Measurements from ENCODE around the gene AIM2. TPM values are rescaled to one million over a fixed set of nuclear protein-coding genes. Genes with fewer than 3 reads are reported as not detected.
"Not testable (repeated sequence)": the region's sequence is repeated elsewhere in the genome, so short reads cannot be mapped to it uniquely, and the experiment has no call there.

AIM2 gene
- total RNA-seq, 1 experiment from 2014 or later, result not detected

- Histone ChIP-seq H3K36me3 (ENCODE audit: control insufficient read depth, insufficient read depth, low read length) (no peaks in the 10 kb centered on the region), H3K4me3 (ENCODE audit: low read depth in 2 of 2, low read length in 2 of 2) (no peak overlapping the region), H3K4me1 (ENCODE audit: control insufficient read depth, insufficient read depth, low read length) (no peaks in the 10 kb centered on the region), H3K27me3 (ENCODE audit: control insufficient read depth, insufficient read depth, low read length) (no peaks in the 10 kb centered on the region), H3K27ac (ENCODE audit: low read length) (no peak overlapping the region), H3K9me3 (ENCODE audit: control insufficient read depth, insufficient read depth, low read depth, low read length) (no peaks in the 10 kb centered on the region)
- in situ Hi-C loops (cut with HindIII; ENCODE audit: low pct_unique_long_range_greater_than_20kb, low sequenced_read_pairs), result no loop called here
- no TSS peak for BruUV-seq (replicated peaks)
- DNase-seq (ENCODE audit: low read depth, low spot score), result no peak
- intact Hi-C loops (cut with micrococcal nuclease; ENCODE audit: unreplicated experiment), result no loop called here
- no peak for ATAC-seq
- ChIA-PET POLR2A (no interaction called here), CTCF (no interaction called here)
- TF ChIP-seq SIN3A (IDR thresholded peaks at IDR 0.05; ENCODE audit: borderline replicate concordance, insufficient read depth, low read depth, low read length), result no peak
- no peak for TF ChIP-seq CTCF (IDR thresholded peaks at IDR 0.05)
- no peak for TF ChIP-seq TCF7L2 (IDR thresholded peaks at IDR 0.05; ENCODE audit: low read depth, low read length)
- TF ChIP-seq POLR2AphosphoS5 (IDR thresholded peaks at IDR 0.05; ENCODE audit: low read depth, low read length), result no peak
- TF ChIP-seq REST (IDR thresholded peaks at IDR 0.05; ENCODE audit: insufficient read depth in 1 of 2, low read depth in 2 of 2, low read length in 1 of 2), result no peak
Measured at GRCh38 chr1:159030311-159030710, 46.3 kb downstream of the AIM2 start.

- H3K4me1 ChIP-seq (ENCODE audit: control insufficient read depth, insufficient read depth, low read length); DNase-seq (ENCODE audit: low read depth, low spot score); intact Hi-C loops (cut with micrococcal nuclease; ENCODE audit: unreplicated experiment); in situ Hi-C loops (cut with HindIII; ENCODE audit: low pct_unique_long_range_greater_than_20kb, low sequenced_read_pairs); POLR2A ChIA-PET; H3K36me3 ChIP-seq (ENCODE audit: control insufficient read depth, insufficient read depth, low read length); H3K9me3 ChIP-seq (ENCODE audit: control insufficient read depth, insufficient read depth, low read depth, low read length); BruUV-seq (replicated peaks); ATAC-seq; CTCF ChIA-PET; H3K27ac ChIP-seq (ENCODE audit: low read length); H3K27me3 ChIP-seq (ENCODE audit: control insufficient read depth, insufficient read depth, low read length); H3K4me3 ChIP-seq (ENCODE audit: low read depth in 2 of 2, low read length in 2 of 2): not testable (repeated sequence)
Measured at GRCh38 chr1:159026841-159027240, 49.7 kb downstream of the AIM2 start.

- H3K4me1 ChIP-seq (ENCODE audit: control insufficient read depth, insufficient read depth, low read length), result no peaks in the 10 kb centered on the region
- no peak overlapping the region for H3K27ac ChIP-seq (ENCODE audit: low read length)
- ATAC-seq (no peak), DNase-seq (ENCODE audit: low read depth, low spot score) (no peak)
- in situ Hi-C loops (cut with HindIII; ENCODE audit: low pct_unique_long_range_greater_than_20kb, low sequenced_read_pairs), result no loop called here
- H3K9me3 ChIP-seq (ENCODE audit: control insufficient read depth, insufficient read depth, low read depth, low read length), result no peaks in the 10 kb centered on the region
- ChIA-PET POLR2A (no interaction called here), CTCF (no interaction called here)
- TF ChIP-seq CTCF (IDR thresholded peaks at IDR 0.05), result no peak
- no peak for TF ChIP-seq SIN3A (IDR thresholded peaks at IDR 0.05; ENCODE audit: borderline replicate concordance, insufficient read depth, low read depth, low read length)
- no peak for TF ChIP-seq REST (IDR thresholded peaks at IDR 0.05; ENCODE audit: insufficient read depth in 1 of 2, low read depth in 2 of 2, low read length in 1 of 2)
- no peaks in the 10 kb centered on the region for H3K27me3 ChIP-seq (ENCODE audit: control insufficient read depth, insufficient read depth, low read length)
- H3K36me3 ChIP-seq (ENCODE audit: control insufficient read depth, insufficient read depth, low read length), result no peaks in the 10 kb centered on the region
- H3K4me3 ChIP-seq (ENCODE audit: low read depth in 2 of 2, low read length in 2 of 2), result no peak overlapping the region
- no TSS peak for BruUV-seq (replicated peaks)
- intact Hi-C loops (cut with micrococcal nuclease; ENCODE audit: unreplicated experiment), result no loop called here
Measured at GRCh38 chr1:159025043-159025442, 51.5 kb downstream of the AIM2 start.
